ENCODE data around the gene SDSL. TPM values are rescaled to one million over a fixed set of nuclear protein-coding genes. Genes with fewer than 3 reads are reported as not detected.

SDSL gene
- total and polyA plus RNA-seq, 10 of the 15 experiments (the other 5 are each of a cell fraction or from before 2014, with no cell fraction given): 0.18 to 4.4 (median 1.0) TPM

DNA sequence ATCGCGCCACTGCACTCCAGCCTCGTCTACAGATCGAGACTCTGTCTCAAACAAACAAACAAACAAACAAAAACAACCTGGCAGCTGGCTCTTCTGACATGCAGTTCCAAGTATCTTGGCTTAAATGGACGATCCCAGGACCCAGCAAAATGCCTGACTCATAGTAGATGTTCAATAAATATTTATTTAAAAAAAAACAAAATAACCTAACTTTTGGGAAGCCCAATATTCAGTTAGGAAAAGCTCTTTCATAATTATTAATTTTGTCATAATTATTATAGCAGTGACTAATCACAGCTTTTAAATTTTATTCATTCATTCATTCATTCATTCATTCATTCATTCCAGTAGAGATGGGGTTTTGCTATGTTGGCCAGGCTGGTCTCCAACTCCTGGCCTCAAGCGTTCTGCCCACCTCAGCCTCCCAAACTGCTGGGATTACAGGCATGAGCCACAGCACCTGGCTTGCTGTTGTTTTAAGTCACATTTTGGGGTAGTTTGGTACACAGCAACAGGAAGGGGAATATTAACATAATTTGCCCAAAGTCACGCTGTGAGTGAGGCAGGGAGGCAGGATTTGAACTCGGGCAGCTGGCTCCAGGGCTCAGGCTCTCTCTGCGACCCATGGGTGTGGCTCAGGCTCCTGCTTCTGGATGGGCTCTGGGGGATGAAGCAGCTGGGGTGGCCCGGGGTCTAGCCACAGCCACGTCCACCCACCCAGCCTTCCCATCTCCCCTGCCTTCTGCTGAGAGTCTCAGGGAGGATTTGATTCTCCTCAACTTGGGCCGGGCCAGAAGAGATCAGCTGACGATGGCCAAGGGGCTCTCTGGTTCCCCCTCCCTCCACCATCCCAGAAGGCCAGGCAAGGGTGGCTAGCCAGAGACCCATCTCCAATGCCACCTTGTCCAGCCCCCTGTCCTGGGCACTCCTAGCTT, 20.8 kb upstream of the SDSL start:
- BruUV-seq (replicated peaks): no TSS peak
- Histone ChIP-seq H3K9me3 (replicated peaks; ENCODE audit: control insufficient read depth, insufficient read depth, low read length) (no peaks in the 10 kb centered on the region), H3K36me3 (ENCODE audit: control insufficient read depth in 2 of 2, insufficient read depth in 2 of 2, low read length in 1 of 2) (no peaks in the 10 kb centered on the region), H3K27ac (ENCODE audit: control insufficient read depth, insufficient read depth) (no peak overlapping the region), H3K4me2 (ENCODE audit: control insufficient read depth, insufficient read depth) (no peak overlapping the region), H3K9ac (ENCODE audit: control insufficient read depth, insufficient read depth, low read length) (no peak overlapping the region), H3K4me1 (ENCODE audit: control insufficient read depth, insufficient read depth, low read length) (peaks cover 10% of the 10 kb centered on the region; the same call in 1 of the 2 replicates), H3K27me3 (replicated peaks in 1 of 2; ENCODE audit: control insufficient read depth in 2 of 2, insufficient read depth in 2 of 2, low read length in 1 of 2) (no peaks in the 10 kb centered on the region), H2AFZ (ENCODE audit: control insufficient read depth, low read depth, low read length) (no peak overlapping the region), H4K20me1 (ENCODE audit: control insufficient read depth, insufficient read depth) (no peaks in the 10 kb centered on the region), H3K4me3 (no peak overlapping the region), H3K79me2 (ENCODE audit: control insufficient read depth, insufficient read depth, low read length) (no peaks in the 10 kb centered on the region)
- CTCF ChIA-PET: no interaction called here
- SMC1A ChIA-PET (ENCODE audit: uncharacterized antibody, unreplicated experiment): no interaction called here
- in situ Hi-C loops (cut with MboI) (no loop called here), intact Hi-C loops (cut with micrococcal nuclease; ENCODE audit: unreplicated experiment) (no loop called here)
- TF ChIP-seq ZNF24 (IDR thresholded peaks at IDR 0.05) (peak; percentile 62; the same call in 1 of the 2 replicates), MTA3 (IDR thresholded peaks at IDR 0.05; ENCODE audit: borderline replicate concordance, low read length) (no peak), NFYA (IDR thresholded peaks at IDR 0.05; ENCODE audit: borderline replicate concordance, low read depth, low read length) (no peak), RUNX3 (IDR thresholded peaks at IDR 0.05; ENCODE audit: low read length) (no peak), GABPA (IDR thresholded peaks at IDR 0.05; ENCODE audit: low read depth) (no peak), RFX5 (IDR thresholded peaks at IDR 0.05; ENCODE audit: low read depth, low read length) (no peak), HCFC1 (IDR thresholded peaks at IDR 0.05; ENCODE audit: low read length) (no peak)
- TF ChIP-seq, protein P1, sequence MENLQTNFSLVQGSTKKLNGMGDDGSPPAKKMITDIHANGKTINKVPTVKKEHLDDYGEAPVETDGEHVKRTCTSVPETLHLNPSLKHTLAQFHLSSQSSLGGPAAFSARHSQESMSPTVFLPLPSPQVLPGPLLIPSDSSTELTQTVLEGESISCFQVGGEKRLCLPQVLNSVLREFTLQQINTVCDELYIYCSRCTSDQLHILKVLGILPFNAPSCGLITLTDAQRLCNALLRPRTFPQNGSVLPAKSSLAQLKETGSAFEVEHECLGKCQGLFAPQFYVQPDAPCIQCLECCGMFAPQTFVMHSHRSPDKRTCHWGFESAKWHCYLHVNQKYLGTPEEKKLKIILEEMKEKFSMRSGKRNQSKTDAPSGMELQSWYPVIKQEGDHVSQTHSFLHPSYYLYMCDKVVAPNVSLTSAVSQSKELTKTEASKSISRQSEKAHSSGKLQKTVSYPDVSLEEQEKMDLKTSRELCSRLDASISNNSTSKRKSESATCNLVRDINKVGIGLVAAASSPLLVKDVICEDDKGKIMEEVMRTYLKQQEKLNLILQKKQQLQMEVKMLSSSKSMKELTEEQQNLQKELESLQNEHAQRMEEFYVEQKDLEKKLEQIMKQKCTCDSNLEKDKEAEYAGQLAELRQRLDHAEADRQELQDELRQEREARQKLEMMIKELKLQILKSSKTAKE (IDR thresholded peaks at IDR 0.05; ENCODE audit: low read depth, poor library complexity, severe bottlenecking): no peak
- DNase-seq (ENCODE audit: low read depth, low spot score) (no peak), FAIRE-seq (no peak), ATAC-seq (no peak)
- RAD21 ChIA-PET (ENCODE audit: unreplicated experiment): no interaction called here
- POLR2A ChIA-PET: no interaction called here
- WGBS (ENCODE audit: insufficient coverage, insufficient replicate concordance, low lambda C conversion rate, missing lambda C conversion rate): 51% methylated on average over 13 of the region's 13 CpGs
